Neural progenitor cell (in vitro differentiated cells): ENCODE measurements around the gene MUC6. TPM values are rescaled to one million over a fixed set of nuclear protein-coding genes. Genes with fewer than 3 reads are reported as not detected.

Source experiments
- DNase-seq: peaks from one replicate; pipeline ENCODE4 v3.0.0-alpha.2; 2016; ENCODE audit warnings: low spot score
- H2AFZ ChIP-seq: fragments of 200-600 bp; sonication (generic); replicated peaks from 2 replicates; pipeline ENCODE4 v1.6.1; 2016; ENCODE audit warnings: antibody characterized with exemption
- H3F3A ChIP-seq: fragments of 200-600 bp; sonication (generic); 2 replicates; pipeline ENCODE4 v1.6.1; 2016; ENCODE audit warnings: antibody characterized with exemption, low read depth
- H3K27ac ChIP-seq: fragments of 200-600 bp; sonication (generic); 2 replicates; pipeline ENCODE4 v1.5.1; 2016; ENCODE audit warnings: mild to moderate bottlenecking
- H3K27me3 ChIP-seq: fragments of 200-600 bp; sonication (generic); 2 replicates; pipeline ENCODE4 v1.6.1; 2016; ENCODE audit warnings: mild to moderate bottlenecking, moderate library complexity
- H3K36me3 ChIP-seq: fragments of 200-600 bp; sonication (generic); 2 replicates; pipeline ENCODE4 v1.5.1; 2016
- H3K4me1 ChIP-seq: fragments of 200-600 bp; sonication (generic); 2 replicates; pipeline ENCODE4 v1.6.1; 2016; ENCODE audit warnings: mixed run types
- H3K4me2 ChIP-seq: fragments of 200-600 bp; sonication (generic); 2 replicates; pipeline ENCODE4 v1.6.1; 2016
- H3K4me3 ChIP-seq: fragments of 200-600 bp; sonication (generic); 2 replicates; pipeline ENCODE4 v1.5.1; 2016
- H3K79me2 ChIP-seq: fragments of 200-600 bp; sonication (generic); 2 replicates; pipeline ENCODE4 v1.6.1; 2016; ENCODE audit warnings: low read depth
- H3K9ac ChIP-seq: fragments of 200-600 bp; sonication (generic); 2 replicates; pipeline ENCODE4 v1.6.1; 2016
- H3K9me3 ChIP-seq: fragments of 200-600 bp; sonication (generic); 2 replicates; pipeline ENCODE4 v1.5.1; 2016; ENCODE audit warnings: low read depth
- H4K20me1 ChIP-seq: fragments of 200-600 bp; sonication (generic); 2 replicates; pipeline ENCODE4 v1.6.1; 2016; ENCODE audit warnings: low read depth
- H3K27ac Mint-ChIP-seq: 3 replicates; pipeline ENCODE4 v1.8.0; 2021; ENCODE audit warnings: mixed read lengths
- H3K27me3 Mint-ChIP-seq: 2 replicates; pipeline ENCODE4 v1.8.0; 2022; ENCODE audit warnings: low read depth, mild to moderate bottlenecking, inconsistent platforms, moderate library complexity, mixed read lengths; ENCODE audit not compliant: insufficient read depth
- H3K36me3 Mint-ChIP-seq: 3 replicates; pipeline ENCODE4 v1.8.0; 2021; ENCODE audit warnings: mixed read lengths
- H3K4me1 Mint-ChIP-seq: 3 replicates; pipeline ENCODE4 v1.8.0; 2021; ENCODE audit warnings: mixed read lengths
- H3K4me3 Mint-ChIP-seq: 3 replicates; pipeline ENCODE4 v1.8.0; 2021; ENCODE audit warnings: mild to moderate bottlenecking, moderate library complexity, mixed read lengths
- H3K9me3 Mint-ChIP-seq: 3 replicates; pipeline ENCODE4 v1.8.0; 2020; ENCODE audit warnings: mixed read lengths
- CTCF ChIP-seq: fragments of 200-600 bp; sonication (generic); IDR thresholded peaks from 2 replicates; pipeline ENCODE4 v1.5.1; 2017; ENCODE audit warnings: antibody characterized with exemption, mild to moderate bottlenecking
- EZH2 ChIP-seq: fragments of 200-600 bp; sonication (generic); IDR thresholded peaks from 2 replicates; pipeline ENCODE4 v1.6.1; 2017; ENCODE audit warnings: antibody characterized with exemption, mild to moderate bottlenecking, moderate library complexity
- EZH2phosphoT487 ChIP-seq: fragments of 200-600 bp; sonication (generic); IDR thresholded peaks from 2 replicates; pipeline ENCODE4 v1.6.1; 2017; ENCODE audit warnings: antibody characterized with exemption
- total RNA-seq: library from RNA; depleted of rRNA; stranded (reverse); fragments of >200 nt; gene quantifications from 2 replicates; pipeline ENCODE4 v1.2.3, GENCODE V29; 2015; ENCODE audit warnings: low replicate concordance

MUC6 gene
- total RNA-seq, 1 donor from 2014 or later, result not detected

DNA sequence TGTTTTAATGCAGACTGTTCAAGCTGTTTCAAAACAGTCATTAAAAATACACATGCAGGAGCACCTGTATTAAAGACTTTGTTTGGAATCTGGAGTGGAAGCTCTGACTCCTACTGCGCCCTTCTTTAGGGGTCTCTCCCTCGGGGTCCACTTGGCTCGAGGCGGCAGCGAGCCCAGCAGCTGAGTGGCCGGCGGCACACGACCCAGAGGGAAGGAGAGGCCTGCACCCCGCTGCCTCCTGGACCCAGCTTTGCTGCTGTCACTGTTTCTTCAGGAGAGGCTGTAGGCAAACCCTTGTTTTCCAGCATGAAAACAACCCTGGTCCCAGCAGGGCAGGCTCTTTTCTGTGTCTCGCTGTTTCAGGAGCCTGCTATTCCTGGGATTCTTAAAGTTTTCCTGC is 29.2 kb downstream of the MUC6 start:
- no peak overlapping the region for H3K27ac ChIP-seq
- Mint-ChIP-seq H3K27me3 (peaks cover 2% of the 10 kb centered on the region), H3K4me3 (no peak overlapping the region), H3K4me1 (peaks cover 11% of the 10 kb centered on the region), H3K36me3 (peaks cover 19% of the 10 kb centered on the region), H3K9me3 (no peaks in the 10 kb centered on the region), H3K27ac (no peak overlapping the region)
- H3K79me2 ChIP-seq, result no peaks in the 10 kb centered on the region
- no peaks in the 10 kb centered on the region for H3K4me1 ChIP-seq
- H3K4me2 ChIP-seq, result no peak overlapping the region
- no peaks in the 10 kb centered on the region for H3K36me3 ChIP-seq
- DNase-seq, result no peak
- H3K27me3 ChIP-seq, result no peaks in the 10 kb centered on the region
- no peak overlapping the region for H3K4me3 ChIP-seq
- TF ChIP-seq CTCF (no peak), EZH2 (no peak), EZH2phosphoT487 (no peak)
- peaks cover 8% of the 10 kb centered on the region for H4K20me1 ChIP-seq
- no peaks in the 10 kb centered on the region for H3K9me3 ChIP-seq
- no peak overlapping the region for H2AFZ ChIP-seq
- H3F3A ChIP-seq, result no peaks in the 10 kb centered on the region
- no peak overlapping the region for H3K9ac ChIP-seq

- Mint-ChIP-seq H3K4me1 (peaks cover 11% of the 10 kb centered on the region), H3K27me3 (no peaks in the 10 kb centered on the region), H3K27ac (no peak overlapping the region), H3K4me3 (no peak overlapping the region), H3K9me3 (no peaks in the 10 kb centered on the region), H3K36me3 (peaks cover 20% of the 10 kb centered on the region)
- no peak for DNase-seq
- no peaks in the 10 kb centered on the region for H3K36me3 ChIP-seq
- no peak overlapping the region for H3K27ac ChIP-seq
- no peaks in the 10 kb centered on the region for H3K9me3 ChIP-seq
- no peaks in the 10 kb centered on the region for H3K27me3 ChIP-seq
- H4K20me1 ChIP-seq, result peaks cover 10% of the 10 kb centered on the region
- no peak overlapping the region for H3K4me2 ChIP-seq
- H3K79me2 ChIP-seq, result no peaks in the 10 kb centered on the region
- H2AFZ ChIP-seq, result no peak overlapping the region
- TF ChIP-seq EZH2phosphoT487 (no peak), EZH2 (no peak), CTCF (no peak)
- H3K9ac ChIP-seq, result no peak overlapping the region
- no peaks in the 10 kb centered on the region for H3K4me1 ChIP-seq
- no peak overlapping the region for H3K4me3 ChIP-seq
- H3F3A ChIP-seq, result no peaks in the 10 kb centered on the region
These were observed 29.8 kb downstream of the MUC6 start for GRCh38 chr11:1006762-1007161.

DNA sequence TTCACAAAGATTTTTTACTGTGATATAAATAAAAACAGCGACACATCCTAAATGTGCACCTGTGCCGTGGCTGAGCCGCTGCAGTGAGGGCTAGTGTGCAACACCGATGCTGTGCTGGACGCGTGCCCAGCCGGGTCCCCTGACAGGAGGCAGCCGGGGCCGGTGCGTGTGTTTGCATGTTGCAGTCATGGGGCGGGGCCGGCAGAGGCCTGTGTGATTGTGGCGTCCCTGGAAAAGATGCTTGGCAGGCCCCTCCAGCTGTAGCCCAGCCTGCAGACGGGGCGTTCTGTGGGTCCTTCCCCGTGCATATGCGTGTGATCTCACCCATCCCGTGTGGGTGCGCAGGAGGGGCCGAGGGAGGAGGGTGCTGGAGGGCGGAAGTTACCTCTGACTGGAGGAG is 30.6 kb downstream of the MUC6 start:
- no peak for DNase-seq
- peaks cover 11% of the 10 kb centered on the region for H3K4me1 Mint-ChIP-seq
- Histone ChIP-seq H3K27me3 (no peaks in the 10 kb centered on the region), H3K36me3 (no peaks in the 10 kb centered on the region), H3K4me1 (no peaks in the 10 kb centered on the region), H3K9me3 (no peaks in the 10 kb centered on the region), H4K20me1 (peaks cover 16% of the 10 kb centered on the region), H3F3A (no peaks in the 10 kb centered on the region), H3K79me2 (no peaks in the 10 kb centered on the region), H3K27ac (no peak overlapping the region), H3K9ac (peak overlapping the region; percentile 0), H3K4me3 (no peak overlapping the region), H3K4me2 (no peak overlapping the region), H2AFZ (no peak overlapping the region)
- TF ChIP-seq EZH2, result no peak
- no peak for TF ChIP-seq CTCF
- TF ChIP-seq EZH2phosphoT487, result no peak
- H3K36me3 Mint-ChIP-seq, result peaks cover 26% of the 10 kb centered on the region
- H3K27me3 Mint-ChIP-seq, result peaks cover 4% of the 10 kb centered on the region
- no peak overlapping the region for H3K4me3 Mint-ChIP-seq
- no peak overlapping the region for H3K27ac Mint-ChIP-seq
- no peaks in the 10 kb centered on the region for H3K9me3 Mint-ChIP-seq

GRCh38 chr11:1003159-1003558 is 33.4 kb downstream of the MUC6 start:
- Histone ChIP-seq H3K27ac (no peak overlapping the region), H3K4me3 (no peak overlapping the region), H3K4me1 (no peaks in the 10 kb centered on the region), H3K36me3 (no peaks in the 10 kb centered on the region), H3K4me2 (no peak overlapping the region), H3K27me3 (no peaks in the 10 kb centered on the region), H4K20me1 (peaks cover 16% of the 10 kb centered on the region), H3K79me2 (no peaks in the 10 kb centered on the region), H2AFZ (no peak overlapping the region), H3K9me3 (no peaks in the 10 kb centered on the region), H3K9ac (no peak overlapping the region), H3F3A (no peaks in the 10 kb centered on the region)
- Mint-ChIP-seq H3K36me3 (peaks cover 25% of the 10 kb centered on the region), H3K9me3 (no peaks in the 10 kb centered on the region), H3K4me1 (peaks cover 11% of the 10 kb centered on the region), H3K27me3 (peaks cover 8% of the 10 kb centered on the region), H3K27ac (no peak overlapping the region), H3K4me3 (no peak overlapping the region)
- no peak for DNase-seq
- TF ChIP-seq EZH2, result no peak
- TF ChIP-seq EZH2phosphoT487, result no peak
- no peak for TF ChIP-seq CTCF
